CD14-positive monocyte (primary cell): ENCODE measurements around the gene LRRC28. TPM values are rescaled to one million over a fixed set of nuclear protein-coding genes. Genes with fewer than 3 reads are reported as not detected.

Experiments
- DNase-seq, 3 donors: peaks; one replicate each; pipeline ENCODE4 v3.0.0-alpha.2; 2011 to 2022
- H2AFZ ChIP-seq: 2 replicates; pipeline ENCODE4 v1.6.0; 2012; ENCODE audit warnings: mild to moderate bottlenecking, low read depth, low read length, inconsistent platforms; ENCODE audit not compliant: insufficient read depth, poor library complexity, severe bottlenecking
- H3K27ac ChIP-seq, 2 donors: 1 replicate in 1 of 2; 2 replicates in 1 of 2; pipeline ENCODE4 v1.5.1; 2012 to 2013; ENCODE audit warnings: low read length in 2 of 2, control low read depth in 1 of 2, inconsistent platforms in 1 of 2, low read depth in 1 of 2, mild to moderate bottlenecking in 1 of 2
- H3K27me3 ChIP-seq, 2 donors: one replicate each; pipeline versions ENCODE4 v1.6.0 to v1.6.1; 2011 to 2013; ENCODE audit warnings: low read length in 2 of 2; ENCODE audit not compliant: control insufficient read depth in 2 of 2, insufficient read depth in 2 of 2
- H3K36me3 ChIP-seq, 2 donors: replicated peaks in 1 of 2; 1 replicate in 1 of 2; 2 replicates in 1 of 2; pipeline versions ENCODE4 v1.5.1 to v1.6.1; 2012 to 2013; ENCODE audit warnings: low read length in 2 of 2, control low read depth in 1 of 2, inconsistent platforms in 1 of 2, mild to moderate bottlenecking in 1 of 2; ENCODE audit not compliant: insufficient read depth in 2 of 2, control insufficient read depth in 1 of 2
- H3K4me1 ChIP-seq, 2 donors: 1 replicate in 1 of 2; 2 replicates in 1 of 2; pipeline versions ENCODE4 v1.5.1 to v1.6.1; 2012 to 2013; ENCODE audit warnings: low read length in 2 of 2, control low read depth in 1 of 2, inconsistent platforms in 1 of 2, mild to moderate bottlenecking in 1 of 2, moderate library complexity in 1 of 2; ENCODE audit not compliant: insufficient read depth in 2 of 2, control insufficient read depth in 1 of 2
- H3K4me2 ChIP-seq: replicated peaks from 2 replicates; pipeline ENCODE3; 2012; ENCODE audit warnings: low read length, moderate library complexity, mild to moderate bottlenecking; ENCODE audit not compliant: poor library complexity, severe bottlenecking; ENCODE audit errors: extremely low read depth
- H3K4me3 ChIP-seq, 3 experiments: fragments of 200-600 bp in 1 of 3; sonication (generic) in 1 of 3; replicated peaks in 1 of 3; 1 replicate in 2 of 3; 2 replicates in 1 of 3; pipeline ENCODE4 v1.5.1; 2011 to 2013; ENCODE audit warnings: low read length in 3 of 3, mild to moderate bottlenecking in 3 of 3, control low read depth in 2 of 3, low read depth in 2 of 3, inconsistent platforms in 1 of 3, moderate library complexity in 1 of 3
- H3K79me2 ChIP-seq: 2 replicates; pipeline ENCODE4 v1.6.0; 2012; ENCODE audit warnings: mild to moderate bottlenecking, control low read depth, inconsistent platforms, low read length, moderate library complexity; ENCODE audit not compliant: insufficient read depth
- H3K9ac ChIP-seq: 2 replicates; pipeline ENCODE4 v1.6.0; 2017; ENCODE audit warnings: low read length, mild to moderate bottlenecking; ENCODE audit not compliant: insufficient read depth, poor library complexity, severe bottlenecking
- H3K9me3 ChIP-seq, 2 donors: replicated peaks in 1 of 2; 1 replicate in 1 of 2; 2 replicates in 1 of 2; pipeline versions ENCODE4 v1.5.1 to v1.6.1; 2012 to 2013; ENCODE audit warnings: low read length in 2 of 2, control low read depth in 1 of 2; ENCODE audit not compliant: control insufficient read depth in 1 of 2, insufficient read depth in 1 of 2
- H4K20me1 ChIP-seq: 2 replicates; pipeline ENCODE4 v1.6.0; 2012; ENCODE audit warnings: mild to moderate bottlenecking, low read length, control low read depth, moderate library complexity; ENCODE audit not compliant: insufficient read depth
- H3K27ac Mint-ChIP-seq, 7 donors: one replicate each; pipeline ENCODE4 v1.8.0; 2020; ENCODE audit warnings: mild to moderate bottlenecking in 7 of 7, mixed read lengths in 7 of 7, moderate library complexity in 6 of 7, inconsistent platforms in 2 of 7
- H3K27me3 Mint-ChIP-seq, 3 donors: one replicate each; pipeline ENCODE4 v1.8.0; 2021 to 2022; ENCODE audit warnings: low read depth in 3 of 3, mild to moderate bottlenecking in 3 of 3, mixed read lengths in 3 of 3, moderate library complexity in 3 of 3, inconsistent platforms in 1 of 3
- H3K36me3 Mint-ChIP-seq, 2 donors: one replicate each; pipeline ENCODE4 v1.8.0; 2020; ENCODE audit warnings: mixed read lengths in 2 of 2, inconsistent platforms in 1 of 2, mild to moderate bottlenecking in 1 of 2
- H3K4me1 Mint-ChIP-seq: one replicate; pipeline ENCODE4 v1.8.0; 2020; ENCODE audit warnings: mild to moderate bottlenecking, mixed read lengths
- H3K4me3 Mint-ChIP-seq, 2 donors: one replicate each; pipeline ENCODE4 v1.8.0; 2020; ENCODE audit warnings: mild to moderate bottlenecking in 2 of 2, mixed read lengths in 2 of 2, moderate library complexity in 1 of 2
- H3K9me3 Mint-ChIP-seq, 7 donors: one replicate each; pipeline ENCODE4 v1.8.0; 2020 to 2022; ENCODE audit warnings: mixed read lengths in 7 of 7, mild to moderate bottlenecking in 6 of 7, moderate library complexity in 6 of 7, inconsistent platforms in 2 of 7
- WGBS: methylation state at CpG from one replicate; pipeline ENCODE4 v1.1.5; 2013; ENCODE audit warnings: missing lambda C conversion rate; ENCODE audit not compliant: insufficient coverage; 5-methylcytosine and 5-hydroxymethylcytosine counted together
- intact Hi-C, 2 donors: fragments of 100-400 bp; cut with micrococcal nuclease; formaldehyde crosslinking; loops; one replicate each; pipeline versions ENCODE4 v1.15.0 to v1.15.1; 2023
- polyA plus RNA-seq, 3 donors: library from polyadenylated mRNA; depleted of rRNA in 1 of 3; unstranded in 2 of 3; stranded (reverse) in 1 of 3; fragments of 300-500 nt in 2 of 3; fragments of >200 nt in 1 of 3; fragmentation: Illumina TruSeq in 2 of 3; gene quantifications; 1 replicate in 2 of 3; 2 replicates in 1 of 3; pipeline ENCODE4 v1.2.3, GENCODE V29; 2012 to 2021
- TF ChIP-seq, protein P1 (sequence below): fragments of 200-600 bp; IDR thresholded peaks from one replicate; pipeline ENCODE4 v1.8.0; 2022; ENCODE audit warnings: antibody characterized with exemption, mild to moderate bottlenecking

LRRC28 gene
- polyA plus RNA-seq, 3 donors: 18.6 to 25.3 (median 19.8) TPM

DNA sequence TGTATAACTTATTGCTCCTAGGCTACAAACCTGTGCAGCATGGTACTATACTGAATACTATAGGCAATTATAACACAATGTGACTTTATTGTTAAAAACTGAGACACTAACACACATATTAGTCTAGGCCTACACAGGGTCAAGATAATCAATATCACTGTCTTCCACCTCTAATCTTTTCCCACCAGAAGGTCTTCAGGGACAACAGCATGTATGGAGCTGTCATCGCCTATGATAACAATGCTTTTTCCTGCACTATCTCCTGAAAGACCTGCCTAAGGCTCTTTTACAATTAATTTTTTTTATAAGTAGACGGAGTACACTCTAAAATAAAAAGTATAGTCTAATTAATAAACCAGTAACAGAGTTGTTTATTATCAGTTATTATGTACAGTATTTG is 60.9 kb downstream of the LRRC28 start:
- Mint-ChIP-seq H3K27me3 (no peaks in the 10 kb centered on the region), H3K4me3 (no peak overlapping the region), H3K9me3 (peaks cover 2 to 15% (median 11%) of the 10 kb centered on the region in 7 donors), H3K27ac (no peak overlapping the region), H3K36me3 (peaks cover 11 to 12% of the 10 kb centered on the region in 2 donors), H3K4me1 (no peaks in the 10 kb centered on the region)
- H3K36me3 ChIP-seq: no peaks in the 10 kb centered on the region
- TF ChIP-seq, protein P1, sequence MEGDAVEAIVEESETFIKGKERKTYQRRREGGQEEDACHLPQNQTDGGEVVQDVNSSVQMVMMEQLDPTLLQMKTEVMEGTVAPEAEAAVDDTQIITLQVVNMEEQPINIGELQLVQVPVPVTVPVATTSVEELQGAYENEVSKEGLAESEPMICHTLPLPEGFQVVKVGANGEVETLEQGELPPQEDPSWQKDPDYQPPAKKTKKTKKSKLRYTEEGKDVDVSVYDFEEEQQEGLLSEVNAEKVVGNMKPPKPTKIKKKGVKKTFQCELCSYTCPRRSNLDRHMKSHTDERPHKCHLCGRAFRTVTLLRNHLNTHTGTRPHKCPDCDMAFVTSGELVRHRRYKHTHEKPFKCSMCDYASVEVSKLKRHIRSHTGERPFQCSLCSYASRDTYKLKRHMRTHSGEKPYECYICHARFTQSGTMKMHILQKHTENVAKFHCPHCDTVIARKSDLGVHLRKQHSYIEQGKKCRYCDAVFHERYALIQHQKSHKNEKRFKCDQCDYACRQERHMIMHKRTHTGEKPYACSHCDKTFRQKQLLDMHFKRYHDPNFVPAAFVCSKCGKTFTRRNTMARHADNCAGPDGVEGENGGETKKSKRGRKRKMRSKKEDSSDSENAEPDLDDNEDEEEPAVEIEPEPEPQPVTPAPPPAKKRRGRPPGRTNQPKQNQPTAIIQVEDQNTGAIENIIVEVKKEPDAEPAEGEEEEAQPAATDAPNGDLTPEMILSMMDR: no peak
- WGBS: no CpG with 5 or more reads among the region's 2 CpGs
- no peak overlapping the region for H3K4me2 ChIP-seq
- H3K4me3 ChIP-seq: no peak overlapping the region
- H3K4me1 ChIP-seq: no peaks in the 10 kb centered on the region
- H3K27me3 ChIP-seq: no peaks in the 10 kb centered on the region
- H3K79me2 ChIP-seq: no peaks in the 10 kb centered on the region
- no peak for DNase-seq
- intact Hi-C loops: no loop called here
- no peaks in the 10 kb centered on the region for H4K20me1 ChIP-seq
- peaks cover 8 to 12% of the 10 kb centered on the region in 2 donors for H3K9me3 ChIP-seq
- no peak overlapping the region for H3K27ac ChIP-seq
- H3K9ac ChIP-seq: no peak overlapping the region
- no peak overlapping the region for H2AFZ ChIP-seq

DNA sequence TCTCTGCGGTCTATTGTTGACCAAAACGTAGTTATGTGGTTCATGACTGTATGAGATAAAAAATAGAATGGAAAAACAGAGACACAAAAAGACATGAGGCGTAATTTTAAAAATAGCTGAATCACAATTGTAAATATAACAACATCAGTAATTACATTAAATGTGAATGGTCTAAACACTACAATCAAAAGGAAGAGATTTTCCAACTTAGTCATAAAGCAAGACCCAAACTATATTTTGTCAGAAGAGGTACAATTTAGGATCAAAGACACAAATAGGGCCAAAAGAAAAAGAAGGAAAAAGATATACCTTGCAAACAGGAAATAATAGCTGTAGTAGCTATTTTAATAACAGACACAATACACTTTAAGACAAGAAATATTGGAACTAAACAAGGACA is 61.5 kb downstream of the LRRC28 start:
- Mint-ChIP-seq H3K27ac (no peak overlapping the region), H3K27me3 (no peaks in the 10 kb centered on the region), H3K36me3 (peaks cover 9 to 12% of the 10 kb centered on the region in 2 donors)

More for the DNA sequence above, 61.5 kb downstream of the LRRC28 start:
- Histone ChIP-seq H3K9ac (no peak overlapping the region), H3K4me2 (no peak overlapping the region), H3K27ac (no peak overlapping the region), H3K79me2 (no peaks in the 10 kb centered on the region), H3K36me3 (no peaks in the 10 kb centered on the region), H3K27me3 (no peaks in the 10 kb centered on the region), H3K9me3 (peaks cover 8 to 12% of the 10 kb centered on the region in 2 donors), H4K20me1 (no peaks in the 10 kb centered on the region), H3K4me3 (no peak overlapping the region), H2AFZ (no peak overlapping the region), H3K4me1 (no peaks in the 10 kb centered on the region)
- no peaks in the 10 kb centered on the region for H3K4me1 Mint-ChIP-seq
- TF ChIP-seq, protein P1: no peak
- intact Hi-C loops: no loop called here
- WGBS: no CpG with 5 or more reads among the region's 3 CpGs
- no peak for DNase-seq
- H3K4me3 Mint-ChIP-seq: no peak overlapping the region
- peaks cover 2 to 15% (median 11%) of the 10 kb centered on the region in 7 donors for H3K9me3 Mint-ChIP-seq
